ENCODE results near the gene PRAMEF12. TPM values are rescaled to one million over a fixed set of nuclear protein-coding genes. Genes with fewer than 3 reads are reported as not detected.

PRAMEF12 gene
- total RNA-seq, 1 donor from 2014 or later, result not detected

- intact Hi-C loops (cut with micrococcal nuclease), result no loop called here
- peaks cover 59% of the 10 kb centered on the region for H3K27me3 ChIP-seq (ENCODE audit: low read depth)
- no peaks in the 10 kb centered on the region for H3K36me3 ChIP-seq
- DNase-seq, result no peak
- peaks cover 8% of the 10 kb centered on the region for H3K9me3 ChIP-seq (replicated peaks)
- H3K4me3 ChIP-seq, result no peak overlapping the region
- TF ChIP-seq, protein P1, sequence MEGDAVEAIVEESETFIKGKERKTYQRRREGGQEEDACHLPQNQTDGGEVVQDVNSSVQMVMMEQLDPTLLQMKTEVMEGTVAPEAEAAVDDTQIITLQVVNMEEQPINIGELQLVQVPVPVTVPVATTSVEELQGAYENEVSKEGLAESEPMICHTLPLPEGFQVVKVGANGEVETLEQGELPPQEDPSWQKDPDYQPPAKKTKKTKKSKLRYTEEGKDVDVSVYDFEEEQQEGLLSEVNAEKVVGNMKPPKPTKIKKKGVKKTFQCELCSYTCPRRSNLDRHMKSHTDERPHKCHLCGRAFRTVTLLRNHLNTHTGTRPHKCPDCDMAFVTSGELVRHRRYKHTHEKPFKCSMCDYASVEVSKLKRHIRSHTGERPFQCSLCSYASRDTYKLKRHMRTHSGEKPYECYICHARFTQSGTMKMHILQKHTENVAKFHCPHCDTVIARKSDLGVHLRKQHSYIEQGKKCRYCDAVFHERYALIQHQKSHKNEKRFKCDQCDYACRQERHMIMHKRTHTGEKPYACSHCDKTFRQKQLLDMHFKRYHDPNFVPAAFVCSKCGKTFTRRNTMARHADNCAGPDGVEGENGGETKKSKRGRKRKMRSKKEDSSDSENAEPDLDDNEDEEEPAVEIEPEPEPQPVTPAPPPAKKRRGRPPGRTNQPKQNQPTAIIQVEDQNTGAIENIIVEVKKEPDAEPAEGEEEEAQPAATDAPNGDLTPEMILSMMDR (IDR thresholded peaks at IDR 0.05; ENCODE audit: borderline replicate concordance), result no peak
- H3K4me1 ChIP-seq, result no peaks in the 10 kb centered on the region
- no peak overlapping the region for H3K27ac ChIP-seq (replicated peaks)
These were observed 18.8 kb upstream of the PRAMEF12 start for GRCh38 chr1:12754738-12755137.

DNA sequence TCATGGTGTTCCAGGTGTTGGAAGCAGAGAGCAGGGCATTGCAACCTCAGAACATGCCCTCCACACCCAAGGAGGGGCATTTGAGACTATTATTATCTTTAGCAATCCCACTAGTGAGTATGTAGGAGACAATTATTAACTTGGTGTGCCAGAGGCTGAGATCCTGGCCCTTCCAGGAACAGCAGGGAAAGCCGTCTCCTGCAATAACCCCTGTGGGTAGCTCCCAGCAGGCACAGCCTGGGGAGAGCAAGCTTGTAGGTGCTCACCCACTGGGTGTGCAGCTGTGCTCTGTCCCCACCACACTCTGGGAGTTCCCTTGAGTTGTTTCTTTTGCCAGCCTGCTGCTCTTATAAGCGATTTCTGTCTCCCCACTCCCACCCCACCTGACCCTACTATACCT is 17.3 kb upstream of the PRAMEF12 start:
- Histone ChIP-seq H3K36me3 (no peaks in the 10 kb centered on the region), H3K4me3 (no peak overlapping the region), H3K4me1 (no peaks in the 10 kb centered on the region), H3K27me3 (ENCODE audit: low read depth) (peaks cover 71% of the 10 kb centered on the region), H3K9me3 (replicated peaks) (no peaks in the 10 kb centered on the region), H3K27ac (replicated peaks) (no peak overlapping the region)
- DNase-seq, result no peak
- TF ChIP-seq, protein P1 (IDR thresholded peaks at IDR 0.05; ENCODE audit: borderline replicate concordance), result no peak
- intact Hi-C loops (cut with micrococcal nuclease), result no loop called here

- no peak for DNase-seq
- Histone ChIP-seq H3K4me1 (no peaks in the 10 kb centered on the region), H3K9me3 (replicated peaks) (no peaks in the 10 kb centered on the region), H3K27me3 (ENCODE audit: low read depth) (peaks cover 75% of the 10 kb centered on the region), H3K4me3 (no peak overlapping the region), H3K27ac (replicated peaks) (no peak overlapping the region), H3K36me3 (no peaks in the 10 kb centered on the region)
- TF ChIP-seq, protein P1 (IDR thresholded peaks at IDR 0.05; ENCODE audit: borderline replicate concordance), result no peak
- intact Hi-C loops (cut with micrococcal nuclease), result no loop called here
These were observed 16.6 kb upstream of the PRAMEF12 start for GRCh38 chr1:12756768-12757413.

GRCh38 chr1:12757836-12758235 is 15.7 kb upstream of the PRAMEF12 start:
- Histone ChIP-seq H3K9me3 (replicated peaks) (no peaks in the 10 kb centered on the region), H3K4me3 (no peak overlapping the region), H3K27me3 (ENCODE audit: low read depth) (peaks cover 72% of the 10 kb centered on the region), H3K36me3 (no peaks in the 10 kb centered on the region), H3K4me1 (no peaks in the 10 kb centered on the region), H3K27ac (replicated peaks) (no peak overlapping the region)
- no peak for DNase-seq
- TF ChIP-seq, protein P1 (IDR thresholded peaks at IDR 0.05; ENCODE audit: borderline replicate concordance), result no peak
- intact Hi-C loops (cut with micrococcal nuclease), result no loop called here

DNA sequence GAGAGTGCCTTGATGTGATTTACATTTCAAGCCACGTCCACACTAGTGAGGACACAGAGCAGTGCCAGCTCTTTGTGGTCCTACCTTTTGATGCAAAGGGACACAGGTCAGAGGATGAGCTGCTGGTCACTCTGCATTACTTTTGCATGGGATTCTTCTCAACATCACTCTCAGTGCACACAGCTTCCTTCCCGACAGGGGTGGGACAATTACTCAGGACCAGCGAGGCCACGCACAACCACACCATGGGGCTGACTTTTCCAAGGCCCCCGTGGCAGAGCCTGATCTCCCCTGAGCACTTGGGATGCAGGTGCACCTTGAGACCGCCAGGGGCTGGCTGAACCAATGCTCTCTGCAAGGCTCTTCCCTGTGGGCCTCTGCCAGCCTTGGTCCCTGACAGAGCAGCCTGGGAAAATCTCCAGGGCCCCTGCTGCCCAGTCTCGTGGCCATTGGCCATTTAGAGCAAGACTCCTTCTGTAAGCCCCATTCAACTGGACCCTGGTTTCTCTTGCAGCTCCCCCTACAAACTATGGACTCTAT is 13.2 kb upstream of the PRAMEF12 start:
- no peaks in the 10 kb centered on the region for H3K36me3 ChIP-seq
- H3K4me3 ChIP-seq, result no peak overlapping the region
- no peak for DNase-seq
- no peaks in the 10 kb centered on the region for H3K4me1 ChIP-seq
- H3K9me3 ChIP-seq (replicated peaks), result no peaks in the 10 kb centered on the region
- no peak overlapping the region for H3K27ac ChIP-seq (replicated peaks)
- peaks cover 65% of the 10 kb centered on the region for H3K27me3 ChIP-seq (ENCODE audit: low read depth)
- intact Hi-C loops (cut with micrococcal nuclease), result no loop called here
- TF ChIP-seq, protein P1 (IDR thresholded peaks at IDR 0.05; ENCODE audit: borderline replicate concordance), result no peak

Data from left ventricle myocardium inferior (tissue), 1 donor.